ENCODE data around the gene KDR.

The KDR gene

DNA sequence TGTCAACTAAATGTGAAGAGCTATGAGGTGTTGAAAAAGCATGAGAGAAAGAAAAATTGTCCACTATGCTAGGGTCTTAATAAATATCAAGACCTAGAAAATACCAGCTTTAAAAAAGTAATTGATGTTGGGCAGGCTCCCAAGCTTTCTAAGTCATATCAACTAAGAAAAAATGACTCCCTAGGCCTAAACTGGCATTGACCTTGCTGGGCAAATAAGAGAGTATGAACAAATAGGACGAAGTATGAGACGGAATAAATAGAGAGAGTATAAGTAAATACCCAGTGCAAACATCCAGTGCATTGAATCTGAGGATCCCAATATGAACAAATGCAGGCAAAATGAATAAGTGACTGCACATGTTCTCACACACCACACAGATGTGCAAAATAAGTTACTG is 3.2 kb downstream of the KDR start:
- DNase-seq, result no peak

- no peak for DNase-seq
Measured at GRCh38 chr4:55121246-55121645, 4.1 kb downstream of the KDR start.

DNA sequence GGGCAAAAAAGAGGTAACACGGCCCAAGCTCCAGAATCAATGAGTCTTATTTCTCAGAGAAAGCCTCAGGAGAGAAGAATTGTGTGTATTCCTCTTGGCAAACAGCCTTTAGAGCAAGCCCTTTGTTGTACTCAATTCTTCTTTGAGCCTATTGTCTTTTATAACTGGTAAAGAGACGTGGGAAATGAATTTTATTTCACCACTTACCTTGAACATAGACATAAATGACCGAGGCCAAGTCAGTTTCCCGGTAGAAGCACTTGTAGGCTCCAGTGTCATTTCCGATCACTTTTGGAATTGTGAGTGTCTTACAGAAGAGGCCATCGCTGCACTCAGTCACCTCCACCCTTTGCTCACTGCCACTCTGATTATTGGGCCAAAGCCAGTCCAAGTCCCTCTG is 7.0 kb downstream of the KDR start:
- DNase-seq, result no peak

- DNase-seq, result no peak
Measured at GRCh38 chr4:55117511-55117910, 7.9 kb downstream of the KDR start.

- peak; percentile 41 for DNase-seq
Measured at GRCh38 chr4:55116450-55116849, 8.9 kb downstream of the KDR start.

GRCh38 chr4:55111601-55112000 is 13.8 kb downstream of the KDR start:
- DNase-seq, result no peak

DNA sequence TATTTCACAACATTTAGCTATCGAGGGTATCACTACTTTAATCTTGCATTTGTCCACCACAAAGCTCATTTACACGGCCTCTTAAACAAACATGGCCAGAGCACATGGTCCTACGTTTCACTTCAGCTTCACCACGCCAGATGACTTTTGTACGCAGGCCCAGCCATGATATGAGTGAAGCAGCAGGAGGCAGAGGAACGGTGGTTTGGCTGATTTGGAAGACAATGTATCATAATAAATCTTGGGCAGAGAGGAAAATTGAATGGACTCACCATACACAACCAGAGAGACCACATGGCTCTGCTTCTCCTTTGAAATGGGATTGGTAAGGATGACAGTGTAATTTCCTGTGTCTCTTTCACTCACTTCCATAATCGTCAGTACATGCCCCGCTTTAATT is 15.3 kb downstream of the KDR start:
- DNase-seq, result no peak

- DNase-seq, result no peak
Measured at GRCh38 chr4:55107054-55107453, 18.3 kb downstream of the KDR start.

GRCh38 chr4:55103224-55103623 is 22.2 kb downstream of the KDR start:
- no peak for DNase-seq

DNA sequence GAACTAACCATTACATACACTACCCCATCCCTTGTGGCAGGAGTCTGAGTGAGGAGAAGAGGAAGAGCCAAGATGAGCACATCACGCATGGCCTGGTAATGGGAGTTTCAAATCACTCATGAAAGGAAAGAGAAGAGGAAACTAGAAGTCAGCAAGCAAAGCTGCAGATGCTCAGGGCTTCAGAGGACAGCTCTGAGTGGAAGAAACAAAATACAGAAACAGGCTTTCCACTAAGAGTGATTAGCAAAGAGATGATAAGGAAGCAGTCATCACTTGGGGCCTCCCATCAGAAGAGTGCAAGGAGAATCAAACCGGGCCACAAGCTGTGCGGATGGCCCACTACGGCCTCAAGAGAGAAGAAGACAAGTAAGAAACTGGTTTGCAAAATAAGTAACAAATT is 25.6 kb downstream of the KDR start:
- no peak for DNase-seq

DNA sequence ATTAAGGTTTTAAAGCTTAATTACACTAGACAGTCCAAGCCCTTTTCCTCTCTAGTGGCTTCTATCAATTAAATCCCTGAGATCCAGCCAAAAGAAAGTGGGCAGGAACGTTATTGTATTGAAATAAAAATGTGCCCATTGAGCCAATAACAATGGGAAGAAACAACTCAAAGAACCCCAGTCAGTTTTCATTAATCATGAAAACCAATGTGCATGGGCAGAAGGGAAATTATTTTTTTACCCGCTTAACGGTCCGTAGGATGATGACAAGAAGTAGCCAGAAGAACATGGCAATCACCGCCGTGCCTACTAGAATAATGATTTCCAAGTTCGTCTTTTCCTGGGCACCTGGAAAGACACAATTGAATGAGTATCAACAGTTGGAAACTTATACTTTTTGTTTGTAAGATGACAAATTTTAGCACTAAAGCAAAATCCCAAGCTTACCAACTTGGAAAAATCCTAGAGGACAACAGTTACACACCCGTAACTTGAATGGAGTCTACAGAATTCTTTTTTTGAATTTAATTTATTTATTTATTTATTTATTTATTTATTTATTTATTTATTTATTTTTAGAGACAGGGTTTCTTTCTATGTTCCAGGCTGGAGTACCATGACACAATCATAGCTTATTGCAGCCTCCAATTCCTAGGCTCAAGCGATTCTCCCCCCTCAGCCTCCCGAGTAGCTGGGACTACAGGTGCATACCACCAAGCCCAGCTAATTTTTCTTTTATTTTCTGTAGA is 26.8 kb downstream of the KDR start:
- no peak for DNase-seq

DNA sequence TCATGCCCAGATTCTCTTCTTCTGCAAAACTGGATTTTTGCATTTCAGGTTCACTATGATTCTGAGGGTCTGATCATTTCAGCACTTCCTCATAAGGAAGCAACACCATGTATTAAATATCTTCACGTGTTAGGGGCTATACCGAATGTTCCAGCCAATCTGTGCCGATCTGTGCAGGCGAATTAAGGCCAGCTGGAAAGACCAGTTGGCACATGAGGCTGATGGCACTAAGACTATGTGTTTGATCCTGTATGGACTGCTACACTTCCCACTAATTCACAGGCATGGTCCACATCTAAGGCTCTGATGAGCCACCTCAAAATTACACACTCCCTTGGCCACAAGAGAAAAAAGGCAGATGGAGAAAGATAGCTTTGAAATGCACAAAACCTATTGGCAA is 28.8 kb downstream of the KDR start:
- DNase-seq, result no peak

- no peak for DNase-seq
Measured at GRCh38 chr4:55096045-55096444, 29.4 kb downstream of the KDR start.

- no peak for DNase-seq
Measured at GRCh38 chr4:55092504-55092903, 32.9 kb downstream of the KDR start.

DNA sequence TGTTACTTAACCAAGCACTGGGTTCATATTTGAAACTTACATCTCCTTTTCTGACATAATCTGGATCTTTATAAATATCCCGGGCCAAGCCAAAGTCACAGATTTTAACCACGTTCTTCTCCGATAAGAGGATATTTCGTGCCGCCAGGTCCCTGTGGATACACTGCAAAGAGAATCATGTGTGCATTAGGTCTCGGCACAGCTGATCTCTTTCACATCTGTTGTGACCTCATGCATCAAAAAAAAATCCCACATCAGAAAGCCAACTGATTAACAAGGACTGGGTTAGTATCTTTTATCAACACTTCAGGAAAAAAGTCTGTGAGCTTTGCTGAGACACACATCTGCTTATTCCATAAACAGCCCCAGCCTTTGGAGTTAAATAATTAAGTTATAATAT is 35.5 kb downstream of the KDR start:
- DNase-seq, result no peak

- DNase-seq, result no peak
Measured at GRCh38 chr4:55087913-55088260, 37.5 kb downstream of the KDR start.

- peak; percentile 47 for DNase-seq
Measured at GRCh38 chr4:55087009-55087912, 38.1 kb downstream of the KDR start.

DNA sequence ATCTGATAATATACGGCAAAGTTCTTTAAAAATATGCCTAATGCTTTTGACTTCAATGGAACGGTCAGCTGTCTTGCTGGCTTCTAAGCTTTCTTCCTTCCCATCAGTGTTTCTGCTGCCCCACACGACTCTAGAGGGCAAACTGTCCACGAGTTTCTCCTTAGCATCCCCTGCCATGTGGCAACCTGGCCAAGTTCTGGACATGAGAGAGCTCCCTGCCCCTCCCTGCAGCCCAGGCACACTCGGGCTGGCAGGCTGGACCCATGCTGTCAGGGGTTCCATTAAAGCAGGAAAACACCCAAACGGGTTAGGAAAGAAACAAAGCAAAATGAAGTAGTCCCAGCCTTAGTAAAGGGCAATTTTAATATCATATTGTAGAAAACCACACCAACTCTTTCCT is 38.8 kb downstream of the KDR start:
- no peak for DNase-seq

GRCh38 chr4:55083735-55084134 is 41.7 kb downstream of the KDR start:
- DNase-seq, result no peak

DNA sequence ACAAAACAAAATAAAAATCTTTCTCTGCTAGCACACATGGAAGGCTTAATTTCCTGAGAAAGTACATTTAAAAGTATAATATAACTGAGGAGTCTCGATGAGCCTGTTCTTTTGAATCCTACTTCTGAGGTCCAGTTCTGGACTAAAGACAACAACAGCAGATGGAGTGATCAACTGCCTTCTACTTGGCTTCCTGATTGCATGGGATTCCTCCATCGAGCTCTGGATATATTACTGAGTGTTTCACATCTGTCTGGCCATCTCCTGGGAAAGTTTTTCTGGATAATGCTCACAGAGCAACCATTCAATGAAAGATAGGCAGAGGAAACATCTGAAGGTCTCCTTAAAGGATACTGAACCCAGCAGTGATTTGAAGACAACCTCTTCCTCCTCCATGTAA is 42.6 kb downstream of the KDR start:
- no peak for DNase-seq

DNA sequence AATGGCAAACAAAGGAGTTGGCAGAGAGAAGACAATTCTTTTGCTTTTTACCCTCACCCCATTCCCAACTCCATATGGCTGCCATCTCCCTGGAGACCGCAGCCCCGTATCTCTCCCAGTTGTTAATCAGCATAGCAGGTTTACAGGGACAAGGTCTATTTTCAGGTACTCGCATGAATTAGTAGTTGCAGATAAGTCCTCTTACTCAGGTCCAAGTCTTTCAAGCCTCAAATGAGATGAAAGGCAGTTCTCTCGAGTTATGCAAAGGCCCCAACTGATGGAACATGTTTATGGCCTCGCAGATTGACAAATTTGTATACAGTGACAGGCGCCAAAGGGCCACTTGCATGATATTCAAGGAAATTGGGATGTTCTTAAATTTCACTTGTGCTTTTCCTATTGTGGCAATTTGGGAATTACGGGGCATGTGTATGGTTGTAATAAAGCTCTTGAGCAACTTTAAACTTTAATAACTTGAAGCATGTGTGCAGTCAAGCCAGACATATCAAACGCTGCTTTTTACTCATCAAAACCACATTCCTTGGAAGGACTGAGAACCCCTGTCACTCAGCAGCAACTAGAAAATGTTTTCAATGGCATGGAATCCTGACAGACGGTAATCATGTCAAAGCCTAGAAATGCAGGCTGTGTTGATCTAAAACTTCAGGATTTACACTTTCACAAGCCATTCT is 45.1 kb downstream of the KDR start:
- peak; percentile 80 for DNase-seq

DNA sequence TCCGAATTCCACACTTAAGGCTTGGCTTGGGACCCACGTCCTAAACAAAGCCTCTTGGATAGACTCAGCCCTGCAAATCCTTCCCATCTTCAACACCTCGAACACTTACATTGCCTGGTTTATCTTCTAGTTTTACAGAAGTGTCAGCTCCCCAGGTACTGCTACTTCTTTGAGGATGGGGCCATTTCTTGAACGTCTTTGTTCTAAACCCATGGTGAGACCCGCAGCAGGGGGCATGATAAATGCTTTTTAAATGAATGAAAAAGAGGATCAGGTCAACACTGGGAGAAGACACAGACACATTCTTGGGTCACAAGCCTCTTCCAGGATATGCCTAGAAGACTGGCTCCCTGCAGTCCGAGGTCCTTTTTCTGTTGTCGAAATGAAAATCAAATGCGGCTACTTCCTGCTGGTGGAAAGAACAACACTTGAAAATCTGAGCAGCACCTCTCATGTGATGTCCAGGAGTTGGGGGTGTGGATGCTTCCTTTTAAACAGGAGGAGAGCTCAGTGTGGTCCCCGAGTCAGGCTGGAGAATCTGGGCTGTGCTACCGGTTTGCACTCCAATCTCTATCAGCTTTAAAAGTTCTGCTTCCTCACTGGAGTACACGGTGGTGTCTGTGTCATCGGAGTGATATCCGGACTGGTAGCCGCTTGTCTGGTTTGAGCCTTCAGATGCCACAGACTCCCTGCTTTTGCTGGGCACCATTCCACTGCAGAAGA is 45.8 kb downstream of the KDR start:
- no peak for DNase-seq

DNA sequence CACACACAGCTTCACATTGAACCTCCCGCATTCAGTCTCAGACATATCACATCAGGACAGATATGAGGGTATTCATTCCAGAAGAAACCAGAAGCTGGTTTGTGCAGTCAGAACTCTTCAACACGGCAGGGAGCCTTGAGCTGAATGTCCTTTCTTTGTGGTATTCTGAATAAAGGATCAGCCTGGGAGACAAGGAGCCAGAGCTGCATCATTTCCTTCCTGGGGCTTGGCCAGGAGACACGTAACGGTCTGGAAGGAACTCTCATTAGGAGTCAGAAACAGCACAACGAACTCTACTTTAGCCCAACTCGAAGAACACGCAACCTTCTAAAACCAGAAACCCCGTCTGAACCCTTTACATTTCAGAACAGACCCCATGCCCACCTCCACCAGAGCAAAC is 46.4 kb downstream of the KDR start:
- DNase-seq, result peak; percentile 89
